Lower leg skin (tissue), 4 donors: ENCODE measurements around the gene THSD7B. TPM values are rescaled to one million over a fixed set of nuclear protein-coding genes. Genes with fewer than 3 reads are reported as not detected.

ENCODE experiments used
- DNase-seq, 2 donors: peaks; one replicate each; pipeline ENCODE4 v3.0.0-alpha.2; 2019; ENCODE audit warnings: low spot score in 2 of 2
- H3K4me3 ChIP-seq: fragments of 200-600 bp; sonication (generic); 2 replicates; pipeline ENCODE4 v1.5.1; 2017; ENCODE audit warnings: mild to moderate bottlenecking, low read depth; ENCODE audit not compliant: poor library complexity, severe bottlenecking
- POLR2A ChIP-seq, 2 donors: fragments of 450-650 bp; IDR thresholded peaks; one replicate each; pipeline ENCODE4 v1.6.1; 2016 to 2017; ENCODE audit warnings: antibody characterized with exemption in 2 of 2, mild to moderate bottlenecking in 1 of 2, moderate library complexity in 1 of 2
- WGBS, 2 donors: methylation state at CpG; one replicate each; pipeline ENCODE4 v1.1.5; 2018; 5-methylcytosine and 5-hydroxymethylcytosine counted together
- intact Hi-C: fragments of 100-400 bp; cut with DNase I; formaldehyde crosslinking; loops from one replicate; pipeline ENCODE4 v1.15.0; 2023; ENCODE audit warnings: low total_unique reads
- total RNA-seq, 4 donors: library from RNA; depleted of rRNA; stranded (reverse); fragments of >200 nt; gene quantifications; one replicate each; pipeline ENCODE4 v1.1.0, GENCODE V29; 2016
- TF ChIP-seq, protein P1 (sequence below), 3 donors: fragments of 450-650 bp; IDR thresholded peaks; one replicate each; pipeline ENCODE4 v1.5.1; 2016; ENCODE audit warnings: antibody characterized with exemption in 3 of 3, mild to moderate bottlenecking in 3 of 3, moderate library complexity in 2 of 3

THSD7B gene
- total RNA-seq, 4 donors from 2014 or later, result not detected

DNA sequence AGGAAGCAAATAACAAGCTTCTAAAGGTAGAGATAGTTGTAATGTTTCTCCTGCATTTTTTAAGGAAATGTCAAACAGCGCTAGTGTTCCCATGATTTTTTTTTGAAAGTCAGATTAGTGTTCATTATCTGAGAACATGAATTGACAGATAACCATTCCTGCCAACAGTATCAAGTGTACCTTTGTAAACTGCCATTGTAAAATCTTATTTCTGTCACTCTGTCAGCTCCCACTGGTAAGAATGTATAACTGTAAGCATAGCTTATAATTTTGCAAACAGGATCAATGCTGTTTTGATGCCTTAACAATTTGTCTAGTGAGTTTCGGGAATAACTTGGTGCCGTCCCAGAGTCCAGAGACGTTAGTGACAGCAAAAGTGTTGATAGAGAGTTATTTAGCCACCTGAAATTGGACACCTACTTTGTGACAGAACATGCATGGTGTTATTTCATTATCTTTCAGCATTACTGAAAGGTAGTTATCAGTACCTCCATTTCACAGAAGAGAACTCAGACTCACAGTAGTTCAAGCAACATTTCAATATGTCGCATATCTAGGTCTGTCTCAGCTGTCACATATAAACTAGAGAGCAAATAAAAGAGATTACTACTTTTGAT lies 221.4 kb downstream of the THSD7B start:
- no peak for DNase-seq
- intact Hi-C loops, result no loop called here
- WGBS, 2 donors, result 85 to 87% methylated on average over 5 of the region's 5 CpGs

DNA sequence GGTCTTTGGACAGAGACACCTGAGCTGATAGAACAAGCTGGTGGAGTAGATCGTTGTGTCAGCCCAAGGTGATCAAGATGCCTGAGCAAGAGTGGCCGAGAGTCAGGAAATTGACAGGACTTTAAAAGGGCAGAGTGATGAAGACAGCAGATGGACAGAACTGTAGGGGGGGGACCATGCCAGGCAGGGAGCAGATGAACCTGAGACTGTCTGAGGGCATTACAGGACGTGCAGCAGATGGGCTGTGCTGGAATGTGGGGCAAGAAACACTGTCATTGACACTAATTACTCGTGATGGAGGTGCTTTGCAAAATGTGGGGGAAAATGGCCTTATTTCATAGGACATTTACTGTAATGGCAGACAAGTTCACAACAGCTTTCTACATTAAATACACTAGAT lies 225.0 kb downstream of the THSD7B start:
- intact Hi-C loops, result no loop called here
- 69 to 75% methylated on average over 4 of the region's 4 CpGs for WGBS, 2 donors
- DNase-seq, result no peak
- H3K4me3 ChIP-seq, result no peak overlapping the region
- TF ChIP-seq, protein P1, sequence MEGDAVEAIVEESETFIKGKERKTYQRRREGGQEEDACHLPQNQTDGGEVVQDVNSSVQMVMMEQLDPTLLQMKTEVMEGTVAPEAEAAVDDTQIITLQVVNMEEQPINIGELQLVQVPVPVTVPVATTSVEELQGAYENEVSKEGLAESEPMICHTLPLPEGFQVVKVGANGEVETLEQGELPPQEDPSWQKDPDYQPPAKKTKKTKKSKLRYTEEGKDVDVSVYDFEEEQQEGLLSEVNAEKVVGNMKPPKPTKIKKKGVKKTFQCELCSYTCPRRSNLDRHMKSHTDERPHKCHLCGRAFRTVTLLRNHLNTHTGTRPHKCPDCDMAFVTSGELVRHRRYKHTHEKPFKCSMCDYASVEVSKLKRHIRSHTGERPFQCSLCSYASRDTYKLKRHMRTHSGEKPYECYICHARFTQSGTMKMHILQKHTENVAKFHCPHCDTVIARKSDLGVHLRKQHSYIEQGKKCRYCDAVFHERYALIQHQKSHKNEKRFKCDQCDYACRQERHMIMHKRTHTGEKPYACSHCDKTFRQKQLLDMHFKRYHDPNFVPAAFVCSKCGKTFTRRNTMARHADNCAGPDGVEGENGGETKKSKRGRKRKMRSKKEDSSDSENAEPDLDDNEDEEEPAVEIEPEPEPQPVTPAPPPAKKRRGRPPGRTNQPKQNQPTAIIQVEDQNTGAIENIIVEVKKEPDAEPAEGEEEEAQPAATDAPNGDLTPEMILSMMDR (IDR thresholded peaks at IDR 0.05), result no peak
- no peak for TF ChIP-seq POLR2A (IDR thresholded peaks at IDR 0.05)

More for the DNA sequence above, 221.4 kb downstream of the THSD7B start:
- TF ChIP-seq, protein P1 (IDR thresholded peaks at IDR 0.05), result no peak
- no peak for TF ChIP-seq POLR2A (IDR thresholded peaks at IDR 0.05)
- no peak overlapping the region for H3K4me3 ChIP-seq

DNA sequence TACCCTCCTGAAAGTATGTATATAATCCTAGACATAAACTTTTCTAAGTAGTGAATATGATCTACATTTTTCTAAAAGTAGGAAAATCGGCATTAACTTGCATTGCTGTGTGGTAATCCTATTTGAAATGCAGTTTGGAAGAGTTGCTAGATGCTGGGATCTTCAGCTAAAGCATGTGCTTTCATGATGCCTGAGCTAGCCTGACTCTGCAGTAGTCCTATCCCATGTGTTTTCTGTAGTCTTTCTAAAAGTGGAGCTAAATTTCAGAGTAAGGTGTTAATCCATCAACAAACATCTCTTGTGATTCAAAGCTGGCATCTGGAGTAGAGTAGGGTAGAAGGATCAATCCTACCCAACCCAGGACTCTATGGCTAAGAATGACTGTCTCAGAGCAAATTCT lies 229.4 kb downstream of the THSD7B start:
- no peak for TF ChIP-seq POLR2A (IDR thresholded peaks at IDR 0.05)
- TF ChIP-seq, protein P1 (IDR thresholded peaks at IDR 0.05), result no peak
- intact Hi-C loops, result no loop called here
- no peak for DNase-seq
- 83 to 87% methylated on average over 1 of the region's 1 CpG for WGBS, 2 donors
- H3K4me3 ChIP-seq, result no peak overlapping the region

DNA sequence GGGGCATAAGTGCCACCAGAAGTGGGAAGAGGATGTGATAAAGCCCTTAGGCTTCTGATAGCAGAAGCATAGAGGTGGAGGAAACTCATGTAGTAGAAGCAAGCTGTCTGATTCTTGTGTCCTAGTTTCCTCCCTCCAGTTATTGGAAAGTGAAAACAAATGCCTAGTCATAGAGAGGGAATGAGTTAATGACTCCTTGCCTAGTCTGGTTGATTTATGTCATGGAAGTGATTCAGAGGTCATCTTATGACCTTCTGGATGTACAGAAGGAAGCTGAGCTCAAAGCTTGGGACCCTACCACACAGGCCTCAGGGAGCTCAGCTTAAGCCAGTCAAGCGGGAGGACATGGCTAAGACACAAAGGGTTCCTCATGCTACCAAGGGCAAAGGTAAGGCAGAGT lies 232.2 kb downstream of the THSD7B start:
- TF ChIP-seq, protein P1 (IDR thresholded peaks at IDR 0.05), result no peak
- TF ChIP-seq POLR2A (IDR thresholded peaks at IDR 0.05), result no peak
- intact Hi-C loops, result no loop called here
- 96 to 100% methylated on average over 1 of the region's 1 CpG for WGBS, 2 donors
- DNase-seq, result no peak
- H3K4me3 ChIP-seq, result no peak overlapping the region

DNA sequence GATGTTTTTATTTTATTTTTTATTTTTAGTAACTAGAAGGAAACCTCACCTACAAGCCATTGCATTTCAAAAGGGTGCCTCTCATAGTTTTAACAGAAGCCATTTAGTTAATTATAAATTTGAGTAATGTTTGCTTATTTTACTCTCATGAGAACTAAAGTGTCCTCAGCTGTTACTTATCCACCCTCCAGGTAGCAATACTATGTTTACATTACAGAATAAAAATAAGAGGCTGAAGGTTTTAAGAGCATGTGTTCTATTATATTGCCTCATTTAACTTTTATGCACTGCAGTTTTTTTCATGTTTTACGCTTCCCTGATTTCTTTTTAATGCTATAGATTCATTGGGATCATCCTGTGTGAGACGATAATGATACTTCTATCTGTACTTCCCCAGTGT lies 235.5 kb downstream of the THSD7B start:
- intact Hi-C loops, result loop anchor here (1.0 kb wide), 1 partner anchor 35 kb away; no protein-coding TSS in a partner anchor
- TF ChIP-seq POLR2A (IDR thresholded peaks at IDR 0.05), result no peak
- TF ChIP-seq, protein P1 (IDR thresholded peaks at IDR 0.05), result no peak
- 76 to 82% methylated on average over 2 of the region's 2 CpGs for WGBS, 2 donors
- no peak for DNase-seq
- no peak overlapping the region for H3K4me3 ChIP-seq

DNA sequence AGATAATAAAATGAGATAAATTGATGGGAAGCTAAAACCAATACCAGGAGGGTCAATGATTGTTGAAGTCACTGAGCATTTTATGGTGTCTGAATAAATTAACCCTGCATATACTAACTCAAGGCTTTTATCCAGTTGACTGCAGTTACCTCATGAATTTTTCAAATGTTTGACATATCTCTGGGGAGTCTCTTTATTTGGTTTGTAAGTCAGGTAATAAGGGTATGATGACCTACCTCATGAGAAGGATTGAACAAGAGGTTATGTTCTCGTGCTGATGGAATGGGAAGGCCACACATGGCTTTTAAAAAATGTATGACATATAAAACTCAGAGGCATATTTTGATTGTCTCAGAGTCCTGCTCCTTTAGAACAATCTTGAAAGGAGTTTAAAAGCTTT lies 237.6 kb downstream of the THSD7B start:
- no peak overlapping the region for H3K4me3 ChIP-seq
- TF ChIP-seq, protein P1 (IDR thresholded peaks at IDR 0.05), result no peak
- no peak for DNase-seq
- 72 to 95% methylated on average over 1 of the region's 1 CpG for WGBS, 2 donors
- intact Hi-C loops, result no loop called here
